HG03159 (cell line): ENCODE measurements around the gene COL24A1.

Experiments
- ATAC-seq: cut with Tn5 transposase; IDR thresholded peaks from one replicate; pipeline ENCODE4 v1.9.1; 2021; ENCODE audit warnings: mild to moderate bottlenecking, moderate library complexity; ENCODE audit not compliant: unreplicated experiment

Gene COL24A1

DNA sequence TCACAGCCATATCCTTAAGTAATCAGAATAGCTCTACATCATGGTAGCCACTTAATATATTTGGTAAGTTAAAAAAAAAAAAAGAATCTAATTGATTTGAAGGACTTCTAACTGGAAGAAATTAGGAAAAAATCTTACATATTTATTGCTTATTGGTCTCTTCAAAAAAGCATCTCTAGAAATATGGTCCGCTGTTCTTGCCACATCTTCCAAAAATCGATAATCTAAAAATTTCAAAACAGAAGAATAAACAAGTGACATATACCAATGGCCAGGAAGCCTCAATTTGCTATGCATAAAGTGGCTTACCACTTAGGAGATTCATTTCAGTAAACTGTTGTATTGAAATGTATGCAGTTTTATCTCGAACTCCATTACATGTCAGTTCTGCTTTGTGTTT, 450.6 kb downstream of the COL24A1 start:
- no peak for ATAC-seq

DNA sequence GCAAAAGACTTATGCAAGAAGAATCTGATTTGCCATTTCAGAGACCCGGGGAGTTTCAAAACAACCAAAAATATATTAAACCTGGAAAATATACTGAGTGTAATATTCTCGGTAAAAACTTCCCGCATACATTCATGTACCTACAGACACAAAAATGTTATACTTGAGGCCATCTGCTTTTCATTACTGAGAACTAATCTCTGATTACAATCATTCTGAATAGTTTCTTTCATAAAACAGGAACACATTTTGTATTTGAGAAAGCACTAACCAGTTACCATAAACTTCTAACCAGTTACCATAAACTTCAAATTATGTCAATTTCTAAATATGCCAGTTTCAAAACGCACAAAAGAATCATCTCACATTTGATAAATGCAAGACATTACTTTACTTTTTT, 456.1 kb downstream of the COL24A1 start:
- no peak for ATAC-seq

GRCh38 chr1:85697895-85698294, 458.7 kb downstream of the COL24A1 start:
- no peak for ATAC-seq

- ATAC-seq = no peak
Observed at GRCh38 chr1:85692730-85693314, 463.8 kb downstream of the COL24A1 start.

- ATAC-seq = no peak
Observed at GRCh38 chr1:85689775-85690404, 466.7 kb downstream of the COL24A1 start.

DNA sequence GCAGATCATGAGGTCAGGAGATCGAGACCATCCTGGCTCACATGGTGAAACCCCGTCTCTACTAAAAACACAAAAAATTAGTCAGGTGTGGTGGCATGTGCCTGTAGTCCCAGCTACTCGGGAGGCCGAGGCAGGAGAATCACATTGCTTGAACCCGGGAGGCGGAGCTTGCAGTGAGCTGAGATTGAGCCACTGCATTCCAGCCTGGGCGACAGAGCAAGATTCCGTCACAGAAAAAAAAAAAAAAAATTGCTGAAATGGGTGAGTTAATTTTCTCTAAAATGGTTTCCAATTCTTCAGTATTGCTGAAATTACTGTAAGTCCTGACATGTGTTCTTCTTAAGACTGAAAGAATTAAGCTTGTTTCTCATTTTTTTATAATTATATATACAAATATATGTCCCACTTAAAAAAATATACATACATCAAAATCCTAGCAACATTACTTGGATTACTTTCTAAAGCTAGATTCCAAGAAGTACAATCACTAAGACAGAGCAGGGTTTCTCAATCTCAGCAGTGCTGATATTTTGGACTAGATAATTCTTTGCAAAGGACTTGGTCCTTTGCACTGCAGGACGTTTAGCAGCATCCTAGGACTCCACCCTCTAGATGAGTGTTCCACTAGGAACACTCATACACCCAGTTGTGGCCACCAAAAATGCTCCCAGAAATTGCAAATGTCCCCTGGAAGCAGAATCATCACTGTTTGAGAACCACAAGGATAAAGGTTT, 473.1 kb downstream of the COL24A1 start:
- ATAC-seq = no peak

DNA sequence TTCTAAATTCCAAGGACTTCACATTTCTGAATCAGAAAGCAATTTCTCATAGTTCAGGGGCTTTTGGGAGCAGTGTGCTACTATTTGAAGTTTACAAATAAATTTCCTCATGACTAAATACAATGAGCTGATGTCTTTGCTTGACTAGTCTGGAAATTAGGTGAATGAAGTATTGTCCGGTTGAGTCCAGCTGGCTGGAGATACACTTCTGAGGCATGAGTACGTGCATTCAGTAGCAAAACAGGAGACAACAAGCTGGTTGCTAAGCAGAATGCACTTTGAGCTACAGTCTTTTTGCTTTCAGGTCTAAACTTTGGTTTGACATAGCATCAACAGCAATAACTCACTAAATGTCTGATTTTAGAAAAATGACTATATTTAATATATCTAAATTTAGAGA, 475.5 kb downstream of the COL24A1 start:
- ATAC-seq = no peak
